HEK293 (cell line): ENCODE measurements around the gene CLDN34.

Source experiments
- CTCF ChIA-PET: fragments of 350-600 bp; formaldehyde crosslinking; extraction: SDS; loops from one replicate; lab custom pipeline; 2021; ENCODE audit warnings: antibody characterized with exemption; lab: Yijun Ruan, JAX
- POLR2A ChIA-PET: fragments of 300-600 bp; formaldehyde crosslinking; extraction: SDS; loops from one replicate; lab custom pipeline; 2020; ENCODE audit warnings: antibody characterized with exemption, inconsistent platforms; lab: Yijun Ruan, JAX
- H3K27ac ChIP-seq: fragments of 200-500 bp; sonication (Bioruptor generic); 2 replicates; pipeline ENCODE4 v1.5.1; 2014; ENCODE audit warnings: low read depth, low read length, control low read depth, inconsistent platforms; ENCODE audit errors: extremely low read depth
- H3K36me3 ChIP-seq, 2 experiments: fragments of 200-500 bp in 1 of 2; sonication (Bioruptor generic) in 1 of 2; 1 replicate in 1 of 2; 2 replicates in 1 of 2; pipeline ENCODE4 v1.5.1; 2014 to 2017; ENCODE audit warnings: inconsistent platforms in 2 of 2, low read length in 2 of 2; ENCODE audit not compliant: control insufficient read depth in 2 of 2, insufficient read depth in 1 of 2
- H3K4me1 ChIP-seq: fragments of 200-500 bp; sonication (Bioruptor generic); 2 replicates; pipeline ENCODE4 v1.5.1; 2014; ENCODE audit warnings: mild to moderate bottlenecking, low read length, inconsistent platforms; ENCODE audit not compliant: control insufficient read depth, insufficient read depth
- H3K4me3 ChIP-seq: 2 replicates; pipeline ENCODE4 v1.5.1; 2011; ENCODE audit warnings: low read depth, mild to moderate bottlenecking, control low read depth, low read length, moderate library complexity
- H3K9me3 ChIP-seq: fragments of 200-500 bp; sonication (Bioruptor generic); 2 replicates; pipeline ENCODE4 v1.5.1; 2014; ENCODE audit warnings: low read depth, low read length, inconsistent platforms; ENCODE audit not compliant: control insufficient read depth, insufficient read depth
- FEZF1 ChIP-seq: fragments of 450-650 bp; formaldehyde crosslinking; IDR thresholded peaks from 2 replicates; pipeline ENCODE4 v1.5.1; 2016; ENCODE audit warnings: missing biosample characterization, missing genetic modification characterization
- GFI1B ChIP-seq: fragments of 450-650 bp; formaldehyde crosslinking; IDR thresholded peaks from 2 replicates; pipeline ENCODE4 v1.5.1; 2016; ENCODE audit warnings: missing biosample characterization, missing genetic modification characterization
- ZBTB7A ChIP-seq: fragments of 450-650 bp; formaldehyde crosslinking; IDR thresholded peaks from 2 replicates; pipeline ENCODE4 v1.5.1; 2016; ENCODE audit warnings: low read depth, missing biosample characterization, missing genetic modification characterization
- ZFHX2 ChIP-seq: fragments of 450-650 bp; formaldehyde crosslinking; conservative IDR thresholded peaks from 2 replicates; pipeline ENCODE4 v1.5.1; 2016; ENCODE audit warnings: missing biosample characterization, missing genetic modification characterization
- ZNF121 ChIP-seq: fragments of 450-650 bp; formaldehyde crosslinking; IDR thresholded peaks from 2 replicates; pipeline ENCODE4 v1.5.1; 2016; ENCODE audit warnings: missing biosample characterization, missing genetic modification characterization
- ZNF140 ChIP-seq: fragments of 450-650 bp; formaldehyde crosslinking; IDR thresholded peaks from 2 replicates; pipeline ENCODE4 v1.5.1; 2016; ENCODE audit warnings: missing biosample characterization, missing genetic modification characterization
- ZNF157 ChIP-seq: fragments of 450-650 bp; formaldehyde crosslinking; IDR thresholded peaks from 2 replicates; pipeline ENCODE4 v1.5.1; 2016; ENCODE audit warnings: missing biosample characterization, missing genetic modification characterization
- ZNF221 ChIP-seq: fragments of 450-650 bp; formaldehyde crosslinking; IDR thresholded peaks from 2 replicates; pipeline ENCODE4 v1.5.1; 2017; ENCODE audit warnings: missing biosample characterization, missing genetic modification characterization, borderline replicate concordance
- ZNF248 ChIP-seq: fragments of 450-650 bp; formaldehyde crosslinking; IDR thresholded peaks from 2 replicates; pipeline ENCODE4 v1.5.1; 2017; ENCODE audit warnings: missing biosample characterization, missing genetic modification characterization
- ZNF266 ChIP-seq: fragments of 450-650 bp; formaldehyde crosslinking; IDR thresholded peaks from 2 replicates; pipeline ENCODE4 v1.5.1; 2016; ENCODE audit warnings: missing biosample characterization, missing genetic modification characterization, low read depth
- ZNF394 ChIP-seq: fragments of 450-650 bp; formaldehyde crosslinking; IDR thresholded peaks from 2 replicates; pipeline ENCODE4 v1.5.1; 2016; ENCODE audit warnings: missing biosample characterization, missing genetic modification characterization, mild to moderate bottlenecking, moderate library complexity, borderline replicate concordance
- ZNF514 ChIP-seq: fragments of 450-650 bp; formaldehyde crosslinking; IDR thresholded peaks from 2 replicates; pipeline ENCODE4 v1.5.1; 2016; ENCODE audit warnings: missing biosample characterization, missing genetic modification characterization
- ZNF544 ChIP-seq: fragments of 450-650 bp; formaldehyde crosslinking; IDR thresholded peaks from 2 replicates; pipeline ENCODE4 v1.5.0; 2017; ENCODE audit warnings: missing biosample characterization, missing genetic modification characterization
- ZNF558 ChIP-seq: fragments of 450-650 bp; formaldehyde crosslinking; IDR thresholded peaks from 2 replicates; pipeline ENCODE4 v1.5.1; 2016; ENCODE audit warnings: missing biosample characterization, missing genetic modification characterization
- ZNF76 ChIP-seq: fragments of 450-650 bp; formaldehyde crosslinking; IDR thresholded peaks from 2 replicates; pipeline ENCODE4; 2016; ENCODE audit warnings: low read depth, missing biosample characterization, missing genetic modification characterization, borderline replicate concordance
- TF ChIP-seq, protein P1 (sequence below): fragments of 450-650 bp; formaldehyde crosslinking; IDR thresholded peaks from 2 replicates; pipeline ENCODE4 v1.5.1; 2016; ENCODE audit warnings: missing biosample characterization, missing genetic modification characterization
- TF ChIP-seq, protein P2 (sequence below): fragments of 450-650 bp; formaldehyde crosslinking; optimal IDR thresholded peaks from 2 replicates; pipeline ENCODE3; 2016; ENCODE audit warnings: missing biosample characterization, mild to moderate bottlenecking, missing genetic modification characterization
- TF ChIP-seq, protein P3 (sequence below): fragments of 450-650 bp; IDR thresholded peaks from 2 replicates; pipeline ENCODE4 v1.5.1; 2018; ENCODE audit warnings: missing biosample characterization, missing genetic modification characterization
- TF ChIP-seq, protein P4 (sequence below): fragments of 450-650 bp; formaldehyde crosslinking; IDR thresholded peaks from 2 replicates; pipeline ENCODE4 v1.5.1; 2017; ENCODE audit warnings: missing biosample characterization, missing genetic modification characterization
- TF ChIP-seq, protein P5 (sequence below): fragments of 450-650 bp; formaldehyde crosslinking; IDR thresholded peaks from 2 replicates; pipeline ENCODE4 v1.5.1; 2016; ENCODE audit warnings: missing biosample characterization, missing genetic modification characterization
- TF ChIP-seq, protein P6 (sequence below): fragments of 450-650 bp; formaldehyde crosslinking; IDR thresholded peaks from 2 replicates; pipeline ENCODE4 v1.5.1; 2016; ENCODE audit warnings: missing biosample characterization, missing genetic modification characterization

The CLDN34 gene

DNA sequence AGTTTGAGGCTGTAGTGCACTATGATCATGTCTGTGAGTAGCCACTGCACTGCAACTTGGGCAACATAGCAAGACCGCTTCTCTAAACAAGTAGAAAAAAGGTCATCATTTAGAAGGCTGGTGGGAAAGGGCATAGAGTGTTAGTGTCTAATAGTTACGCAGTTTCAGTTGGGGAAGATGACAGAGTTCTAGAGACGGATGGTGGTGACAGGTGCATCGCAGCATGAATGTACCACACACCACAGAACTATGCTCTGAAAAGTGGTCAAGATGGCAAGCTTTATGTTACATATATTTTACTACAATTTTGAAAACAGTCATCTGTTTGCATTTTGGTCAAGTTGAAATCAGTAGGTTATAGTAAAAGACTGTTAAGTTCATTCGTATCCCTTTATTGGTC is 23.7 kb upstream of the CLDN34 start (continued):
- TF ChIP-seq, protein P1, sequence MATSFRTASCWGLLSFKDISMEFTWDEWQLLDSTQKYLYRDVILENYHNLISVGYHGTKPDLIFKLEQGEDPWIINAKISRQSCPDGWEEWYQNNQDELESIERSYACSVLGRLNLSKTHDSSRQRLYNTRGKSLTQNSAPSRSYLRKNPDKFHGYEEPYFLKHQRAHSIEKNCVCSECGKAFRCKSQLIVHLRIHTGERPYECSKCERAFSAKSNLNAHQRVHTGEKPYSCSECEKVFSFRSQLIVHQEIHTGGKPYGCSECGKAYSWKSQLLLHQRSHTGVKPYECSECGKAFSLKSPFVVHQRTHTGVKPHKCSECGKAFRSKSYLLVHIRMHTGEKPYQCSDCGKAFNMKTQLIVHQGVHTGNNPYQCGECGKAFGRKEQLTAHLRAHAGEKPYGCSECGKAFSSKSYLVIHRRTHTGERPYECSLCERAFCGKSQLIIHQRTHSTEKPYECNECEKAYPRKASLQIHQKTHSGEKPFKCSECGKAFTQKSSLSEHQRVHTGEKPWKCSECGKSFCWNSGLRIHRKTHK, result no peak
- TF ChIP-seq ZNF394 (tag by site-specific recombination), result no peak

DNA sequence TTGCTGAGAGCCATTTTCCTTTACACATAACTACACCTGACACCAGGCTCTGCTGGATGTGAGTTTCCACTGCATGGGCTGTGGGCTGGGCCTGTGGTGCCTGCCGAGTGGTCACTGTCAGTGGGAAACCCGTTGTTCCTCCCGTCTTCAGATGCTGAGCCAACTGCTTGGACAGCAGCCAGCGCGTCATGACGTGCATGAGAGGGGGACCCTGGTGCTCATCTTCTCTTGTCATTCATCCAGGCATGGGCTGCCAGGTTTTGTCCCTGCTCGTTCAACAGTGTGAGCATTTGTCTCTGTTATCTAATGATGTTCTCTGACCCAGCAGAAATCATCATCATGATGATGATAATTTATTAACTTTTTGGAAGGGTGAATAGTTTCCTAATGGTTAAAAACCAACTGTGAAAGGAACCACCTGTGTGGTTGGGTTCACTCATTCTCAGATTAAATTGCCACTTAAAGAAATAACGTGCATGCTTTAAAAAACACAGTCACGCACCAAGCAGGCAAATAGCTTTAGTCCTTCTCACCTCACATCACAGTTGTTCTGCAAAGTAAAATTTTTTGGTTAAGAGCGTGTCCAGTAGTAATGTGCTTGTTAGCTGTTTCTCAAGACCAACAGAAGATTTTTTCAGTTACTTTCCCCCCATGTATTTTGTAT is 19.9 kb upstream of the CLDN34 start:
- CTCF ChIA-PET, result no interaction called here
- Histone ChIP-seq H3K9me3 (no peaks in the 10 kb centered on the region), H3K27ac (no peak overlapping the region)
- TF ChIP-seq FEZF1 (tag by site-specific recombination) (no peak), ZNF157 (tag by site-specific recombination) (no peak), ZNF76 (tag by site-specific recombination) (no peak), ZFHX2 (tag by site-specific recombination) (no peak), ZNF140 (tag by site-specific recombination) (no peak), ZNF558 (tag by site-specific recombination) (no peak), ZNF514 (tag by site-specific recombination) (no peak)
- TF ChIP-seq, protein P2, sequence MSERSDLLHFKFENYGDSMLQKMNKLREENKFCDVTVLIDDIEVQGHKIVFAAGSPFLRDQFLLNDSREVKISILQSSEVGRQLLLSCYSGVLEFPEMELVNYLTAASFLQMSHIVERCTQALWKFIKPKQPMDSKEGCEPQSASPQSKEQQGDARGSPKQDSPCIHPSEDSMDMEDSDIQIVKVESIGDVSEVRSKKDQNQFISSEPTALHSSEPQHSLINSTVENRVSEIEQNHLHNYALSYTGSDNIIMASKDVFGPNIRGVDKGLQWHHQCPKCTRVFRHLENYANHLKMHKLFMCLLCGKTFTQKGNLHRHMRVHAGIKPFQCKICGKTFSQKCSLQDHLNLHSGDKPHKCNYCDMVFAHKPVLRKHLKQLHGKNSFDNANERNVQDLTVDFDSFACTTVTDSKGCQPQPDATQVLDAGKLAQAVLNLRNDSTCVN (tag by site-specific recombination), result no peak
- TF ChIP-seq, protein P3, sequence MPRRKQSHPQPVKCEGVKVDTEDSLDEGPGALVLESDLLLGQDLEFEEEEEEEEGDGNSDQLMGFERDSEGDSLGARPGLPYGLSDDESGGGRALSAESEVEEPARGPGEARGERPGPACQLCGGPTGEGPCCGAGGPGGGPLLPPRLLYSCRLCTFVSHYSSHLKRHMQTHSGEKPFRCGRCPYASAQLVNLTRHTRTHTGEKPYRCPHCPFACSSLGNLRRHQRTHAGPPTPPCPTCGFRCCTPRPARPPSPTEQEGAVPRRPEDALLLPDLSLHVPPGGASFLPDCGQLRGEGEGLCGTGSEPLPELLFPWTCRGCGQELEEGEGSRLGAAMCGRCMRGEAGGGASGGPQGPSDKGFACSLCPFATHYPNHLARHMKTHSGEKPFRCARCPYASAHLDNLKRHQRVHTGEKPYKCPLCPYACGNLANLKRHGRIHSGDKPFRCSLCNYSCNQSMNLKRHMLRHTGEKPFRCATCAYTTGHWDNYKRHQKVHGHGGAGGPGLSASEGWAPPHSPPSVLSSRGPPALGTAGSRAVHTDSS (tag by site-specific recombination), result no peak
- TF ChIP-seq, all 188 proteins: peak for 0
- POLR2A ChIA-PET, result interaction anchor here (0.6 kb wide), 1 partner anchor 946 kb away, joined by 3 read pairs; no protein-coding TSS in a partner anchor
- Histone ChIP-seq H3K4me1 (no peaks in the 10 kb centered on the region), H3K4me3 (no peak overlapping the region), H3K36me3 (peaks cover 0 to 36% of the 10 kb centered on the region in 2 experiments; a peak in 1 of 3 replicates)

DNA sequence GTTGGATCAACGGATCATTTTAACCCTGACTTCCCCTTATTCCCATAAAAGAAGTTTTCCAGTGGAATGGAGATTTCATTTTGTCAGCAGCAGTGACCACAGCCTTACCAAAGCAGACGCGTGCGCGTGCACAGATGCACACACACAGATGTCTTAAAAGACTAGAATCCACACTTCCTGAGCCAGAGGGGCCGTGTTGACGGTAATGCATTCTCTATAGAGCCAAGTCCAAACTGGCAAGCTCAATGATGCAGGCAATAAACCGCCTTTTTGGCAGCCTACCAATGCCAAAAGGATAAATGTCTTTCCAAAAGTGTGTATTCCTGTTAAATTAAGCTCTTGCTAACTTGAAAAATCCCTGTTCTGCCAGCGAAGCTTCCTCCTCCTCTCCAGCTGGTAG is 18.8 kb upstream of the CLDN34 start:
- H3K4me1 ChIP-seq, result no peaks in the 10 kb centered on the region
- CTCF ChIA-PET, result no interaction called here
- POLR2A ChIA-PET, result no interaction called here
- peaks cover 0 to 33% of the 10 kb centered on the region in 2 experiments; a peak in 1 of 3 replicates for H3K36me3 ChIP-seq
- TF ChIP-seq ZNF248, result no peak
- TF ChIP-seq, protein P4, sequence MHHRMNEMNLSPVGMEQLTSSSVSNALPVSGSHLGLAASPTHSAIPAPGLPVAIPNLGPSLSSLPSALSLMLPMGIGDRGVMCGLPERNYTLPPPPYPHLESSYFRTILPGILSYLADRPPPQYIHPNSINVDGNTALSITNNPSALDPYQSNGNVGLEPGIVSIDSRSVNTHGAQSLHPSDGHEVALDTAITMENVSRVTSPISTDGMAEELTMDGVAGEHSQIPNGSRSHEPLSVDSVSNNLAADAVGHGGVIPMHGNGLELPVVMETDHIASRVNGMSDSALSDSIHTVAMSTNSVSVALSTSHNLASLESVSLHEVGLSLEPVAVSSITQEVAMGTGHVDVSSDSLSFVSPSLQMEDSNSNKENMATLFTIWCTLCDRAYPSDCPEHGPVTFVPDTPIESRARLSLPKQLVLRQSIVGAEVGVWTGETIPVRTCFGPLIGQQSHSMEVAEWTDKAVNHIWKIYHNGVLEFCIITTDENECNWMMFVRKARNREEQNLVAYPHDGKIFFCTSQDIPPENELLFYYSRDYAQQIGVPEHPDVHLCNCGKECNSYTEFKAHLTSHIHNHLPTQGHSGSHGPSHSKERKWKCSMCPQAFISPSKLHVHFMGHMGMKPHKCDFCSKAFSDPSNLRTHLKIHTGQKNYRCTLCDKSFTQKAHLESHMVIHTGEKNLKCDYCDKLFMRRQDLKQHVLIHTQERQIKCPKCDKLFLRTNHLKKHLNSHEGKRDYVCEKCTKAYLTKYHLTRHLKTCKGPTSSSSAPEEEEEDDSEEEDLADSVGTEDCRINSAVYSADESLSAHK (tag by site-specific recombination), result no peak
- TF ChIP-seq, protein P5, sequence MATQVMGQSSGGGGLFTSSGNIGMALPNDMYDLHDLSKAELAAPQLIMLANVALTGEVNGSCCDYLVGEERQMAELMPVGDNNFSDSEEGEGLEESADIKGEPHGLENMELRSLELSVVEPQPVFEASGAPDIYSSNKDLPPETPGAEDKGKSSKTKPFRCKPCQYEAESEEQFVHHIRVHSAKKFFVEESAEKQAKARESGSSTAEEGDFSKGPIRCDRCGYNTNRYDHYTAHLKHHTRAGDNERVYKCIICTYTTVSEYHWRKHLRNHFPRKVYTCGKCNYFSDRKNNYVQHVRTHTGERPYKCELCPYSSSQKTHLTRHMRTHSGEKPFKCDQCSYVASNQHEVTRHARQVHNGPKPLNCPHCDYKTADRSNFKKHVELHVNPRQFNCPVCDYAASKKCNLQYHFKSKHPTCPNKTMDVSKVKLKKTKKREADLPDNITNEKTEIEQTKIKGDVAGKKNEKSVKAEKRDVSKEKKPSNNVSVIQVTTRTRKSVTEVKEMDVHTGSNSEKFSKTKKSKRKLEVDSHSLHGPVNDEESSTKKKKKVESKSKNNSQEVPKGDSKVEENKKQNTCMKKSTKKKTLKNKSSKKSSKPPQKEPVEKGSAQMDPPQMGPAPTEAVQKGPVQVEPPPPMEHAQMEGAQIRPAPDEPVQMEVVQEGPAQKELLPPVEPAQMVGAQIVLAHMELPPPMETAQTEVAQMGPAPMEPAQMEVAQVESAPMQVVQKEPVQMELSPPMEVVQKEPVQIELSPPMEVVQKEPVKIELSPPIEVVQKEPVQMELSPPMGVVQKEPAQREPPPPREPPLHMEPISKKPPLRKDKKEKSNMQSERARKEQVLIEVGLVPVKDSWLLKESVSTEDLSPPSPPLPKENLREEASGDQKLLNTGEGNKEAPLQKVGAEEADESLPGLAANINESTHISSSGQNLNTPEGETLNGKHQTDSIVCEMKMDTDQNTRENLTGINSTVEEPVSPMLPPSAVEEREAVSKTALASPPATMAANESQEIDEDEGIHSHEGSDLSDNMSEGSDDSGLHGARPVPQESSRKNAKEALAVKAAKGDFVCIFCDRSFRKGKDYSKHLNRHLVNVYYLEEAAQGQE, result no peak
- TF ChIP-seq ZNF266, result no peak
- no peak for TF ChIP-seq GFI1B (tag by site-specific recombination)
- TF ChIP-seq, protein P6, sequence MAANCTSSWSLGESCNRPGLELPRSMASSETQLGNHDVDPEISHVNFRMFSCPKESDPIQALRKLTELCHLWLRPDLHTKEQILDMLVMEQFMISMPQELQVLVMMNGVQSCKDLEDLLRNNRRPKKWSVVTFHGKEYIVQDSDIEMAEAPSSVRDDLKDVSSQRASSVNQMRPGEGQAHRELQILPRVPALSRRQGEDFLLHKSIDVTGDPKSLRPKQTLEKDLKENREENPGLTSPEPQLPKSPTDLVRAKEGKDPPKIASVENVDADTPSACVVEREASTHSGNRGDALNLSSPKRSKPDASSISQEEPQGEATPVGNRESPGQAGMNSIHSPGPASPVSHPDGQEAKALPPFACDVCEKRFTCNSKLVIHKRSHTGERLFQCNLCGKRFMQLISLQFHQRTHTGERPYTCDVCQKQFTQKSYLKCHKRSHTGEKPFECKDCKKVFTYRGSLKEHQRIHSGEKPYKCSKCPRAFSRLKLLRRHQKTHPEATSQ (tag by site-specific recombination), result no peak
- TF ChIP-seq ZNF121 (tag by site-specific recombination), result no peak
- TF ChIP-seq ZBTB7A (tag by site-specific recombination), result no peak
- TF ChIP-seq ZNF544 (tag by site-specific recombination), result no peak
- TF ChIP-seq ZNF221, result no peak
- no peaks in the 10 kb centered on the region for H3K9me3 ChIP-seq
- no peak overlapping the region for H3K4me3 ChIP-seq
- no peak overlapping the region for H3K27ac ChIP-seq
